ENCODE results near the gene NGDN.

Gene NGDN

GRCh38 chr14:23520899-23521533 is 51.5 kb downstream of the NGDN start:
- DNase-seq = peak in 7 of 56 donors; percentile 24 to 52 (median 48)

GRCh38 chr14:23521785-23522640 is 52.5 kb downstream of the NGDN start:
- no peak for DNase-seq

GRCh38 chr14:23522643-23523198 is 53.2 kb downstream of the NGDN start:
- no peak for DNase-seq

GRCh38 chr14:23523229-23524016 is 53.9 kb downstream of the NGDN start:
- no peak for DNase-seq

GRCh38 chr14:23524954-23525353 is 55.5 kb downstream of the NGDN start:
- DNase-seq = no peak

- DNase-seq = no peak
Measured at GRCh38 chr14:23525611-23526010, 56.1 kb downstream of the NGDN start.
